Activated naive CD8-positive, alpha-beta T cell treated with anti-CD3 and anti-CD28 coated beads, Interleukin-2, amount 10 ng/mL, durations not matched to agents 7 days and 5 days (primary cell): ENCODE results near the gene CCDC61. TPM values are rescaled to one million over a fixed set of nuclear protein-coding genes. Genes with fewer than 3 reads are reported as not detected.

Source experiments
- ATAC-seq: fragments of 150-1000 bp; cut with Tn5 transposase; one replicate; pipeline ENCODE4 v1.10.0; 2021; ENCODE audit warnings: low read depth, moderate library complexity
- POLR2A ChIA-PET: fragments of 350-600 bp; sonication (Branson Sonifier 250); formaldehyde crosslinking; loops from one replicate; lab custom pipeline; 2021; ENCODE audit warnings: antibody characterized with exemption; lab: Charles Lee
- DNase-seq: peaks from one replicate; pipeline ENCODE4 v3.0.0; 2021
- H3K27ac Mint-ChIP-seq: one replicate; pipeline ENCODE4 v1.8.0; 2022; ENCODE audit warnings: mild to moderate bottlenecking, mixed read lengths
- H3K27me3 Mint-ChIP-seq: one replicate; pipeline ENCODE4 v1.8.0; 2022; ENCODE audit warnings: mild to moderate bottlenecking, moderate library complexity, mixed read lengths
- H3K36me3 Mint-ChIP-seq: one replicate; pipeline ENCODE4 v1.8.0; 2021; ENCODE audit warnings: mild to moderate bottlenecking, mixed read lengths
- H3K4me1 Mint-ChIP-seq: one replicate; pipeline ENCODE4 v1.8.0; 2021; ENCODE audit warnings: mixed read lengths
- H3K4me3 Mint-ChIP-seq: one replicate; pipeline ENCODE4 v1.8.0; 2022; ENCODE audit warnings: mild to moderate bottlenecking, moderate library complexity, mixed read lengths
- H3K9me3 Mint-ChIP-seq: one replicate; pipeline ENCODE4 v1.8.0; 2021; ENCODE audit warnings: mixed read lengths
- total RNA-seq, 2 experiments: library from RNA; stranded (reverse); gene quantifications; one replicate each; pipeline ENCODE4 v1.2.3, GENCODE V29; 2021

CCDC61 gene
- total RNA-seq, 2 experiments from 2014 or later, result 31.5 to 34.2 TPM

DNA sequence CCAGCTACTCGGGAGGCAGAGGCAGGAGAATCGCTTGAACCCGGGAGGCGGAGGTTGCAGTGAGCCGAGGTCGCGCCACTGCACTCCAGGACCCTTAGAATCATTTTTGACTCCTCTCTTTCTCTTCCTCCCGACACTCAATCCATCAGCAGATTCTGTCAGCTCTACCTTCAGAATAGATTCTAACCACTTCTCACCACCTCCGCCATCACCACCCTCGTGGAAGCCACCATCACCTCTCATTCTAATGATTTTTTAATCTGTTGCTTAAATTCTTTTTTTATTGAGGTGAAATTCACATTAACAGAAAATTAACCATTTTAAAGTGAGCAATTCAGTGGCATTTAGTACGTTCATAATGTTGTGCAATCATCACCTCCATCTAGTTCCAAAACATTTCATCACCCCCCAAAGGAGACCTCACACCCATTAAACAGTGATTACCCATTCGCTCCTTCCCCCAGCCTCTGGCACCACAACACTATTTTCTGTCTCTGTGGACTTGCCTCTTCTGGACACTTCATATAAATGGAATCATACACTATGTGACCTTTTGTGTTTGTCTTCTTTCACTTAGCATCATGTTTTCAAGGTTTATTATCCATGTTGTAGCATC is 5.0 kb upstream of the CCDC61 start:
- no peak overlapping the region for H3K4me3 Mint-ChIP-seq
- peaks cover 8% of the 10 kb centered on the region for H3K27me3 Mint-ChIP-seq
- H3K27ac Mint-ChIP-seq, result no peak overlapping the region
- no peaks in the 10 kb centered on the region for H3K36me3 Mint-ChIP-seq
- DNase-seq (no peak), ATAC-seq (no peak)
- H3K9me3 Mint-ChIP-seq, result no peaks in the 10 kb centered on the region
- peaks cover 3% of the 10 kb centered on the region for H3K4me1 Mint-ChIP-seq
- POLR2A ChIA-PET, result interaction anchor here (0.6 kb wide), 1 partner anchor 173 kb away, joined by 6 read pairs; no protein-coding TSS in a partner anchor

DNA sequence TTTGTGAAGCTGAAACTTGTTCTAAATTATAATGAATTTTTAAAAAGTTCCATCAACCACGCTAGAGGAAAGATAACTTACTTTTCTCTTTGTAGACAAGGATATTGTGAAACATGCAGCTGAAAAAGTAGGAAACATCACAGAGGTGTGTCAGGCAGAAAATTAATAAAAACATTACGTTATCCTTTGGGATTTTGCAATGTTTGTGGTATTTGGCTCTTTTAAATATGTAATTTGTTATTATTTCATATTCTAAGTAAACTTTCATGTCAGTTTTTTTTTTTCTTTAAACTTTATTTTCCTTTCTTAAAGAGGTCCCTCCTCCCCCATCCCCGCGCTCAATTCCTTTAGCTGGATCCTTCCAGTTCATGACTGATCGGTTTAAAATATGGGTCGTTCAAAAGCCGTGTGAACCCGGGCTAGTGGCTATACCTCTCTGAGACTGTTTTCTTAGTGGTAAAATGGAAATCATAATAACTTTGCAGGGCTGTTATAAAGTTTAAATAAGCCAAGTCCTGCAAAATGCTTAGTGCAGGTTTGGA is 740 bp upstream of the CCDC61 start:
- no peaks in the 10 kb centered on the region for H3K9me3 Mint-ChIP-seq
- peaks cover 4% of the 10 kb centered on the region for H3K27me3 Mint-ChIP-seq
- H3K36me3 Mint-ChIP-seq, result peaks cover 7% of the 10 kb centered on the region
- no peak for DNase-seq
- POLR2A ChIA-PET, result interaction anchor here (0.6 to 2.8 kb wide), 8 partner anchors 16 to 552 kb away, joined by 3 to 11 read pairs (median 4); partner anchors contain the start of genes FOXA3, MYPOP and SIX5
- H3K4me1 Mint-ChIP-seq, result peaks cover 20% of the 10 kb centered on the region
- H3K4me3 Mint-ChIP-seq, result peak overlapping the region; percentile 41
- H3K27ac Mint-ChIP-seq, result no peak overlapping the region
- peak; percentile 8 for ATAC-seq

DNA sequence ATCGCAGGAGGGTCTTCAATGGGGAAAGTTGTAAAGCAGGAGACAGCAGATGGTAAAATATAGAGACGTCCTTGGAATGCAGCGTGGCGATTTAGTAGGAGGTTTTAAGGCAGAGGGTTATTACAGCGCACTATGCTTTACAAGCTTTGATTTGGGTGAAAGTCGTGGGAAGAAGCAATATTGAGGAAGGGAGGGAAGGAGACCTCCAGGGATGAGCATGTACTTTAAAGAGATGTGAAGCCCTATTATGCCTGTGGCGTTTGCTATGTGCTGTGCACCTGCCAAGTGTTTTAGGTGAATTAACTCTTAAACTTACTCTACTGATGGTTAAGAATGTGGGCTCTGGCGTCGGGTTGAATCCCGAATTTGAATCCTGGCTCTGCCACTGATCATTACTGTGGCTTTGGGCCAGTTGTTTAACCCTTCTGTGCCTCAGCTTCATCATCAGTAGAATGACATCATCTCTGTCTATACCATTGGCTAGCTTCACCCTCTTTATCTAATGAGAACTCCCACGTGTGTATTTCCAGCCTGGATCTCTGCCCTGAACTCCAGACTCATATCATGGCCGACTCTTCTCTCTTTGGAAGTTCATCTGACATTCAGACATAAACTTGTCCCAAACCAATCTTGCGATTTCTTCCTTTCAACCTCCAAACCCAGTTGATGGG is 583 bp downstream of the CCDC61 start:
- Mint-ChIP-seq H3K27me3 (peaks cover 1% of the 10 kb centered on the region), H3K4me3 (no peak overlapping the region), H3K9me3 (no peaks in the 10 kb centered on the region), H3K27ac (no peak overlapping the region), H3K4me1 (peaks cover 31% of the 10 kb centered on the region), H3K36me3 (peaks cover 8% of the 10 kb centered on the region)
- POLR2A ChIA-PET, result interaction anchor here (0.7 to 2.8 kb wide), 8 partner anchors 9 to 227 kb away, joined by 3 to 11 read pairs (median 3); partner anchors contain the start of genes FOXA3, MYPOP and SIX5
- DNase-seq (no peak), ATAC-seq (no peak)

DNA sequence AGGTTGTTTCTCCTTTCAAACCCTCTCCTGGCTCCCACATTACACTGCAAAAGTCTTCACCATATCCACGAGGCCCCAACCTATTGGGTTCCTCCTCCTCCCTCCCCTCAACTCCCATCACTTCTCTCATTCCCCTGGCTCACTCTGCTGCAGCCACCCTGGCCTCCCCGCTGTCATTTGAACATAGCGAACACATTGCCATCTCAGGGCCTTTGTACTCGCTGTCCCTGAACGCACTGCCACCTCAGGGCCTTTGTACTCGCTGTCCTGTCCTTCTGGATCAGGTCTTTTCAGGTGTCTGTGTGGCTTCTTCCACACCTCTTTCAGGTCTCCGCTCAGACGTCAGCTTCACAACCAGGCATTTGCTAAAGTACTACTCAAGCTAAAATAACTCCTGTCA is 1.7 kb downstream of the CCDC61 start:
- peaks cover 8% of the 10 kb centered on the region for H3K36me3 Mint-ChIP-seq
- no peaks in the 10 kb centered on the region for H3K27me3 Mint-ChIP-seq
- H3K9me3 Mint-ChIP-seq, result no peaks in the 10 kb centered on the region
- peak overlapping the region; percentile 12 for H3K4me3 Mint-ChIP-seq
- H3K4me1 Mint-ChIP-seq, result peaks cover 33% of the 10 kb centered on the region
- no peak for DNase-seq
- peak overlapping the region; percentile 62 for H3K27ac Mint-ChIP-seq
- ATAC-seq, result no peak
- POLR2A ChIA-PET, result interaction anchor here (0.7 to 0.9 kb wide), 2 partner anchors 8 to 10 kb away, joined by 3 read pairs; no protein-coding TSS in a partner anchor

DNA sequence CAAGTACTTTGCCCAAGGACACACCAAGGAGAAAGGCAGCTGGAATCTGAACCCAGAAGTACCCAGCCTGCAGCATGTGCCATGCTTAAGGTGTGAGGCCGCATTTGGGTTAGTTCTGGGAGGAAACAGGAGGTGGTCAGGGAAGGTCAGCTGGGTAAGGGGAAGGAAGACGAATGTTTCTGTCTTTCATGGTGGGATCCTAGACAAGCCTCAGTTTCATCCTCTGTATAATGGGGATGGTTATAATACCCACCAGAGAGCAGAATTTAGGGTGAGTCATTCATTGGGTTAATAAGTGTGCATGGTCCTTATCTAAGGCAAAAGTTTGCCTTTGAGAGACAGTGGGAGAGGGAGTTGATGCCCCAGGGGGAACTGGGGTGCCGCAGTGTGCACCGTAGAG is 3.6 kb downstream of the CCDC61 start:
- ATAC-seq, result no peak
- Mint-ChIP-seq H3K4me1 (peaks cover 33% of the 10 kb centered on the region), H3K27me3 (no peaks in the 10 kb centered on the region), H3K27ac (no peak overlapping the region), H3K4me3 (no peak overlapping the region), H3K9me3 (no peaks in the 10 kb centered on the region), H3K36me3 (peaks cover 10% of the 10 kb centered on the region)
- POLR2A ChIA-PET, result no interaction called here
- no peak for DNase-seq

DNA sequence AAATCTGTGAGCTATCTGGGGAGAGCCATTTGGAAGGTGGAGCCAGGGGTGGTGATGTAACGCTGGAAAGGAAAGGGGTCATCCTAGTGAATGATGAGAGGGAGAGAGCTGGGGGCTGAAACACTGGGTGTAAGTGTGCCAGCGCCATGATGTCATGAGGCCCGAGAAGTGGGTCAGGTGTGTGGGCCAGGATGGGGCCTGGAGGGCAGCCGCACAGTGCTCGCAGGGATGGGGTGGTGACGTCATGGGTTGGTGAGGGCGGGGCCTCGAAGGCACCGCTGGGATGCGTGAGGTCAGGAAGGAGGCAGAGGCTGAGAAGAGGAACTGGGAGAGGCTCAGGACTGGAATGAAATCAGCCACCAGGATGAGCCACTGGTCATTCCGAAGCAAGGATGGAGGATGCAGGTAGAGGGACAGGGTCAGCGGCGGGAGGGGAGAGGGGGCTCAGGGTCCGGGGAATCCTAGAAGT is 4.4 kb downstream of the CCDC61 start:
- H3K4me3 Mint-ChIP-seq, result peak overlapping the region; percentile 41
- POLR2A ChIA-PET, result no interaction called here
- peaks cover 33% of the 10 kb centered on the region for H3K4me1 Mint-ChIP-seq
- peaks cover 10% of the 10 kb centered on the region for H3K36me3 Mint-ChIP-seq
- no peak for DNase-seq
- H3K27ac Mint-ChIP-seq, result peak overlapping the region; percentile 60
- no peak for ATAC-seq
- no peaks in the 10 kb centered on the region for H3K9me3 Mint-ChIP-seq
- no peaks in the 10 kb centered on the region for H3K27me3 Mint-ChIP-seq

DNA sequence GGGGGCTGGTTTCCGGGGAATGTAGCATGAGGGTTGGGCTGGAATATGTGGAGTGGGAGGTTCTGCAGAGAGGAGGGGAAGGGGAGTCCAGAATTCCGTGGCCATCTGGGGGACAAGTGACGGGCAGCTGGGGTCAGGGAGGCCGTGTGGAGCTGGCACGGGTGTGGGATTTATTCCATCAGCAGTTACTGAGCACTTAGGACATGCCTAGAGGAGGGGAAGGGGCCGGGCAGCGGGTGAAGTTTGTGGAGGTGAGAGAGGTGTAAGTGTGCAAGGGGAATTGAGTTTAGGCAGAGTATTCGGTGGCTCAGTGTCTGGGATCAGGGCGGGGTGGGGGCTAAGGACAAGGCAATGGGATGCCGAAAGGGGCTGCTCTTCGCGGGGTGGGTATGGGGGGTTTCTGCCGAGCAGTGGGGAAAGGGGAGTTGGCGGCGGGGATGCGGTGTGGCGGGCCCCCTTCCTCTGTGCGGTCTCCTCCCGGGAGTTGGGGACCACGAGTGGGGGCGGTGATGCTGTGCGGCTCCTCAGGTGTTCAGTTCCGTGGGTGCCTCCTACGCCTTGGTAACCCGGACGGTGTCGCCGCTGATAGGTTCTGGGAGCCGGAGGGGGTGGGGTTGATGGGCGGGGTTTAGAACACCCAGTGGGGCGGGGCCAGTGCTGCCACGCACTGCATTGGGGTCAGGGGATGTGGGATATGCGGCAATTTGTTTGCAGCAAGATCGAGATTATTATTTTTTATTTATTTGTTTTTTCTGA is 5.4 kb downstream of the CCDC61 start:
- peak; percentile 71 for DNase-seq
- Mint-ChIP-seq H3K9me3 (no peaks in the 10 kb centered on the region), H3K4me3 (peak overlapping the region; percentile 84), H3K27ac (no peak overlapping the region), H3K27me3 (no peaks in the 10 kb centered on the region), H3K4me1 (peaks cover 33% of the 10 kb centered on the region), H3K36me3 (peaks cover 10% of the 10 kb centered on the region)
- peak; percentile 93 for ATAC-seq
- POLR2A ChIA-PET, result interaction anchor here (1.0 kb wide), 1 partner anchor 283 kb away, joined by 3 read pairs; no protein-coding TSS in a partner anchor

DNA sequence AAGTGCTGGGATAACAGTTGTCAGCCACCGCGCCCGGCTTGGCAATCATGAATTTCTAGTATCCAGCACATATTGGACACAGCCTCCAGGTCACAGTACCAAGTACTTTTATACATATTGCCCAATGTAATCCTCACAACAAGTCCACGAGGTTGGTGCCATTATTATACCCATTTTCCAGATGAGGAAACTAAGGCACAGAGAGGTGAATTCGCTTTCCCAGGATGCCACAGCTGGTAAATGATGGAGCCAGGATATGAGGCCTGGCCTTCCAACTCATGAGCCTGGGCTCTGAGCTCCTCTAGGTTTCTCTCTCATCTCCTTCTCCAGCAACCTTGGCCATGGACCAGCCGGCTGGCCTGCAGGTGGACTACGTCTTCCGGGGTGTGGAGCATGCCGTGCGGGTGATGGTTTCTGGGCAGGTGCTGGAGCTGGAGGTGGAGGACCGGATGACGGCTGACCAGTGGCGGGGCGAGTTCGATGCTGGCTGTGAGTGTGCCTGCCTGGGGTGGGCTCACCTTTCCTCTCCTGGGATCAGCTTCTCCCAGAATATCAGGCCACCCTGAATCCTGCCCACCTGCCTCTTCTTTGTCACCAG is 7.5 kb downstream of the CCDC61 start:
- DNase-seq, result no peak
- POLR2A ChIA-PET, result no interaction called here
- no peak overlapping the region for H3K4me3 Mint-ChIP-seq
- H3K4me1 Mint-ChIP-seq, result peaks cover 21% of the 10 kb centered on the region
- no peaks in the 10 kb centered on the region for H3K9me3 Mint-ChIP-seq
- no peaks in the 10 kb centered on the region for H3K27me3 Mint-ChIP-seq
- no peak for ATAC-seq
- H3K36me3 Mint-ChIP-seq, result peaks cover 6% of the 10 kb centered on the region
- no peak overlapping the region for H3K27ac Mint-ChIP-seq

DNA sequence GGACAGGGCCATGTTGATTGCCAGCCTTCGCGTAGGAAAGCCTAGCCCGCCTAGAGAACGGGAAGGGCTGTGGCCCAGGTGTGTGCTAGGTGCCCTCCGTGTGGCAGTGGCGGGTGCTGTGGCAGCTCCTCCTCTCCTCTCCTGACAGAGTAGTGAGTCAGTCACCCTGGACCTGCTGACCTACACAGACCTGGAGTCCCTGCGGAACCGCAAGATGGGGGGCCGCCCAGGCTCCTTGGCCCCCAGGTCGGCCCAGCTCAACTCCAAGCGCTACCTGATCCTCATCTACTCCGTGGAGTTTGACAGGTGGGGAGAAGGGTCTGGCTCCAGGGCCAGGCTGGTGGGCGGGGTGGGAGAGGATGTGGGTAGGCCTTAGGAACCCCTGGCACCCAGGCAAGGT is 11.1 kb downstream of the CCDC61 start:
- POLR2A ChIA-PET, result no interaction called here
- H3K4me3 Mint-ChIP-seq, result no peak overlapping the region
- no peaks in the 10 kb centered on the region for H3K9me3 Mint-ChIP-seq
- no peak overlapping the region for H3K27ac Mint-ChIP-seq
- H3K27me3 Mint-ChIP-seq, result no peaks in the 10 kb centered on the region
- ATAC-seq (no peak), DNase-seq (no peak)
- H3K36me3 Mint-ChIP-seq, result peaks cover 4% of the 10 kb centered on the region
- no peaks in the 10 kb centered on the region for H3K4me1 Mint-ChIP-seq

DNA sequence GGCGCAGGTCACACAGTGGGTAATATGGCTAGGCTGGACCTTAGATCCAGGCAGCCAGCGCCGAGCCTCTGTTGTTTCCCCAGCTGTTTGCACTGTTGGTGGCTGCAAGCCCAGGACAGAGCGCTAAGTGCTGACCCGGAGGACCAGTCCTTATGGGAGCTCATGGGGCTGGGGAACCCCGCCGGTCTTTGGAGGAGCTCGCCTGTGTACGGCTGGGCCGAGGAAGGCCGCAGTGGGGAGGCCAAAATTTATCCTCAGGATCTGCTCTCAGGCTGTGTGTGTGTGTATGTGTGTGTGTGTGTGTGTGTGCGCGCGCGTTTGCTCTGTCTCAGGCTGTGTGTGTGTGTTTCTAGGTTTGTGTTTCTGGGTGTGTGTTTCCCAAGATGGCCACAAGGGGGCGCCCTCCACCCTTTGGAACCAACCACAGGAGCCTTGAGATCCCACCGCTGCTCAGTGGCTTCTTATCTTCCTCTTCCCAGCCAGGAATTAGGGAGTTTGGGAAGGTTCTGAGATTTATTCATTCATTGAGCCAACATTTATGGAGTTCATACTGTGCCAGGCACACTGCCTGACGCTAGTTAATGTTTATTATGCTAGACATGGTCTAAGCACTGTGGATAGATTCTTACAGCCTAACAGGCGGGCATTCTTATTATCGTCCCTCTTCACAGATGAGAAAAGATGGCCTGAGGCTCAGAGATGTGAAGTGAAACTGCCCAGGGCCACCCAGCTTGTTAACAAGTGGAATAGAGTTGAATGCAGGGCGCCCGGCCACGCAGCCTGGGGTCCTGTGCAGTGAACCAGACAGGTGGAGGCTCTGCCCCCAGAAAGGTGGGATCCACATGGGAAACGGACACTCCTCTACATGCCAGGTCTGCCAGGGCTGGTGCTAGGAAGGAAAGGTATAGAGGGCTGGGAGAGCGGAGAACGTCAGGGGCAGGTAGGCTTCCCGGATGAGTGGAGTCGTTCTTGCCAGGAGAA is 14.6 kb downstream of the CCDC61 start:
- Mint-ChIP-seq H3K4me1 (peaks cover 2% of the 10 kb centered on the region), H3K4me3 (no peak overlapping the region), H3K9me3 (no peaks in the 10 kb centered on the region), H3K27ac (no peak overlapping the region), H3K27me3 (peaks cover 6% of the 10 kb centered on the region), H3K36me3 (peaks cover 6% of the 10 kb centered on the region)
- POLR2A ChIA-PET, result no interaction called here
- ATAC-seq, result peak; percentile 60
- peak; percentile 75 for DNase-seq

DNA sequence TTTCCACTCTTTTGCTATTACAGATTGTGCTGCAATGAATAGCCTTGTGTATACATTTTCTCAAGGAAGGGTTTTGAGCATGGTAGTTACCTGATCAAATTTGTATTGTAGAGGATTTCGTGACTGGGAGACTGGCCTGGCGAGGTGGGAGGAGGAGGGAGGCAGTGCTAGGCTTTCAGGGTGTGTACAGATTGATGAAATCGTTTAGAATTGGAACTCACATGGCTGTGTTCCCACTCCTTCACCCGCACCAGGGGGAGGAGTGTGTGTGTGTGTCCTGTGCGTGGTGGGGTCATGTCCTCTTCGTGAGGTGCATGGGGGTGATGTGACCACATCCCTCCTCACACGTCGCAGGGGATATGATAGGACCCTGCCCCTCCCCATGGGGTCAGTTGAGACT is 19.3 kb downstream of the CCDC61 start:
- DNase-seq (no peak), ATAC-seq (no peak)
- POLR2A ChIA-PET, result no interaction called here
- no peaks in the 10 kb centered on the region for H3K9me3 Mint-ChIP-seq
- H3K4me3 Mint-ChIP-seq, result peak overlapping the region; percentile 42
- H3K27ac Mint-ChIP-seq, result no peak overlapping the region
- H3K36me3 Mint-ChIP-seq, result peaks cover 10% of the 10 kb centered on the region
- peaks cover 13% of the 10 kb centered on the region for H3K27me3 Mint-ChIP-seq
- peaks cover 11% of the 10 kb centered on the region for H3K4me1 Mint-ChIP-seq
